ENCODE measurements around the gene ANKRD27. TPM values are rescaled to one million over a fixed set of nuclear protein-coding genes. Genes with fewer than 3 reads are reported as not detected.
"Not testable (repeated sequence)": the region's sequence is repeated elsewhere in the genome, so short reads cannot be mapped to it uniquely, and the experiment has no call there.

The ANKRD27 gene
- total RNA-seq, 1 experiment from 2014 or later = 64.2 TPM

- Histone ChIP-seq H3K36me3 (ENCODE audit: control insufficient read depth, insufficient read depth, low read length) (peaks cover 16% of the 10 kb centered on the region; the same call in 1 of the 2 replicates), H3K4me3 (ENCODE audit: low read depth in 2 of 2, low read length in 2 of 2) (no peak overlapping the region), H3K27me3 (ENCODE audit: control insufficient read depth, insufficient read depth, low read length) (no peaks in the 10 kb centered on the region), H3K9me3 (ENCODE audit: control insufficient read depth, insufficient read depth, low read depth, low read length) (peaks cover 7% of the 10 kb centered on the region; the same call in 1 of the 2 replicates), H3K4me1 (ENCODE audit: control insufficient read depth, insufficient read depth, low read length) (no peaks in the 10 kb centered on the region), H3K27ac (ENCODE audit: low read length) (no peak overlapping the region)
- POLR2A ChIA-PET = no interaction called here
- intact Hi-C loops (cut with micrococcal nuclease; ENCODE audit: unreplicated experiment) = no loop called here
- no peak for DNase-seq (ENCODE audit: low read depth, low spot score)
- TF ChIP-seq CTCF (IDR thresholded peaks at IDR 0.05) = no peak
- TF ChIP-seq TCF7L2 (IDR thresholded peaks at IDR 0.05; ENCODE audit: low read depth, low read length) = no peak
- TF ChIP-seq REST (IDR thresholded peaks at IDR 0.05; ENCODE audit: insufficient read depth in 1 of 2, low read depth in 2 of 2, low read length in 1 of 2) = no peak
- no peak for TF ChIP-seq POLR2AphosphoS5 (IDR thresholded peaks at IDR 0.05; ENCODE audit: low read depth, low read length)
- no peak for TF ChIP-seq SIN3A (IDR thresholded peaks at IDR 0.05; ENCODE audit: borderline replicate concordance, insufficient read depth, low read depth, low read length)
- CTCF ChIA-PET = no interaction called here
- no TSS peak for BruUV-seq (replicated peaks)
- in situ Hi-C loops (cut with HindIII; ENCODE audit: low pct_unique_long_range_greater_than_20kb, low sequenced_read_pairs) = no loop called here
- ATAC-seq = peak; percentile 65
Measured at GRCh38 chr19:32708457-32708856, 33.5 kb upstream of the ANKRD27 start.

- Histone ChIP-seq H3K9me3 (ENCODE audit: control insufficient read depth, insufficient read depth, low read depth, low read length) (peaks cover 15% of the 10 kb centered on the region; the same call in 1 of the 2 replicates), H3K36me3 (ENCODE audit: control insufficient read depth, insufficient read depth, low read length) (peaks cover 11% of the 10 kb centered on the region; the same call in 1 of the 2 replicates)
- ATAC-seq; H3K27ac ChIP-seq (ENCODE audit: low read length); DNase-seq (ENCODE audit: low read depth, low spot score); POLR2A ChIA-PET; intact Hi-C loops (cut with micrococcal nuclease; ENCODE audit: unreplicated experiment); H3K4me3 ChIP-seq (ENCODE audit: low read depth in 2 of 2, low read length in 2 of 2); CTCF ChIA-PET; H3K4me1 ChIP-seq (ENCODE audit: control insufficient read depth, insufficient read depth, low read length); in situ Hi-C loops (cut with HindIII; ENCODE audit: low pct_unique_long_range_greater_than_20kb, low sequenced_read_pairs); BruUV-seq (replicated peaks); H3K27me3 ChIP-seq (ENCODE audit: control insufficient read depth, insufficient read depth, low read length): not testable (repeated sequence)
Measured at GRCh38 chr19:32704006-32704405, 29.0 kb upstream of the ANKRD27 start.

- H3K4me1 ChIP-seq (ENCODE audit: control insufficient read depth, insufficient read depth, low read length) = no peaks in the 10 kb centered on the region
- ChIA-PET POLR2A (no interaction called here), CTCF (no interaction called here)
- H3K27ac ChIP-seq (ENCODE audit: low read length) = no peak overlapping the region
- TF ChIP-seq CTCF (IDR thresholded peaks at IDR 0.05) (no peak), SIN3A (IDR thresholded peaks at IDR 0.05; ENCODE audit: borderline replicate concordance, insufficient read depth, low read depth, low read length) (no peak), TCF7L2 (IDR thresholded peaks at IDR 0.05; ENCODE audit: low read depth, low read length) (0 out of 2 replicates have a peak, but pooled peaks have one; percentile 49)
- no peak overlapping the region for H3K4me3 ChIP-seq (ENCODE audit: low read depth in 2 of 2, low read length in 2 of 2)
- in situ Hi-C loops (cut with HindIII; ENCODE audit: low pct_unique_long_range_greater_than_20kb, low sequenced_read_pairs) = no loop called here
- no peak for DNase-seq (ENCODE audit: low read depth, low spot score)
- intact Hi-C loops (cut with micrococcal nuclease; ENCODE audit: unreplicated experiment) = no loop called here
- peak; percentile 55; the same call in 1 of the 2 replicates for ATAC-seq
- BruUV-seq (replicated peaks) = TSS peak; percentile 34
- no peaks in the 10 kb centered on the region for H3K27me3 ChIP-seq (ENCODE audit: control insufficient read depth, insufficient read depth, low read length)
- peaks cover 15% of the 10 kb centered on the region; the same call in 1 of the 2 replicates for H3K9me3 ChIP-seq (ENCODE audit: control insufficient read depth, insufficient read depth, low read depth, low read length)
- H3K36me3 ChIP-seq (ENCODE audit: control insufficient read depth, insufficient read depth, low read length) = peaks cover 17% of the 10 kb centered on the region
Measured at GRCh38 chr19:32702010-32702409, 27.0 kb upstream of the ANKRD27 start.

- ATAC-seq; CTCF ChIA-PET; DNase-seq (ENCODE audit: low read depth, low spot score); H3K27me3 ChIP-seq (ENCODE audit: control insufficient read depth, insufficient read depth, low read length); in situ Hi-C loops (cut with HindIII; ENCODE audit: low pct_unique_long_range_greater_than_20kb, low sequenced_read_pairs); BruUV-seq (replicated peaks); intact Hi-C loops (cut with micrococcal nuclease; ENCODE audit: unreplicated experiment); H3K4me1 ChIP-seq (ENCODE audit: control insufficient read depth, insufficient read depth, low read length); POLR2A ChIA-PET; H3K27ac ChIP-seq (ENCODE audit: low read length); H3K4me3 ChIP-seq (ENCODE audit: low read depth in 2 of 2, low read length in 2 of 2): not testable (repeated sequence)
- peaks cover 15% of the 10 kb centered on the region; the same call in 1 of the 2 replicates for H3K9me3 ChIP-seq (ENCODE audit: control insufficient read depth, insufficient read depth, low read depth, low read length)
- H3K36me3 ChIP-seq (ENCODE audit: control insufficient read depth, insufficient read depth, low read length) = peaks cover 12% of the 10 kb centered on the region
Measured at GRCh38 chr19:32700129-32700528, 25.1 kb upstream of the ANKRD27 start.

GRCh38 chr19:32696771-32697170 lies 21.8 kb upstream of the ANKRD27 start:
- H3K9me3 ChIP-seq (ENCODE audit: control insufficient read depth, insufficient read depth, low read depth, low read length); H3K27me3 ChIP-seq (ENCODE audit: control insufficient read depth, insufficient read depth, low read length); intact Hi-C loops (cut with micrococcal nuclease; ENCODE audit: unreplicated experiment); H3K27ac ChIP-seq (ENCODE audit: low read length); H3K4me1 ChIP-seq (ENCODE audit: control insufficient read depth, insufficient read depth, low read length); H3K4me3 ChIP-seq (ENCODE audit: low read depth in 2 of 2, low read length in 2 of 2); BruUV-seq (replicated peaks); in situ Hi-C loops (cut with HindIII; ENCODE audit: low pct_unique_long_range_greater_than_20kb, low sequenced_read_pairs); DNase-seq (ENCODE audit: low read depth, low spot score); CTCF ChIA-PET; ATAC-seq; POLR2A ChIA-PET: not testable (repeated sequence)
- peaks cover 12% of the 10 kb centered on the region for H3K36me3 ChIP-seq (ENCODE audit: control insufficient read depth, insufficient read depth, low read length)

Data from Panc1 (cell line).